Karpas-422 (cell line): Measurements from ENCODE around the gene TRPV5. TPM values are rescaled to one million over a fixed set of nuclear protein-coding genes. Genes with fewer than 3 reads are reported as not detected.

Source experiments
- DNase-seq: peaks from one replicate; pipeline ENCODE4 v3.0.0-alpha.2; 2015
- H2AFZ ChIP-seq: fragments of 200-600 bp; sonication (generic); 2 replicates; pipeline ENCODE4 v1.6.1; 2014; ENCODE audit warnings: antibody characterized with exemption, low read length, mixed read lengths
- H3K27ac ChIP-seq: fragments of 200-600 bp; sonication (generic); 2 replicates; pipeline ENCODE4 v1.5.1; 2014; ENCODE audit warnings: mild to moderate bottlenecking, low read length, moderate library complexity
- H3K27me3 ChIP-seq: fragments of 200-600 bp; sonication (generic); 2 replicates; pipeline ENCODE4 v1.6.1; 2014; ENCODE audit warnings: low read length, mixed read lengths
- H3K36me3 ChIP-seq: fragments of 200-600 bp; sonication (generic); 2 replicates; pipeline ENCODE4 v1.6.1; 2014; ENCODE audit warnings: low read length, mixed read lengths; ENCODE audit not compliant: insufficient read depth
- H3K4me1 ChIP-seq: fragments of 200-600 bp; sonication (generic); 2 replicates; pipeline ENCODE4 v1.6.1; 2014; ENCODE audit warnings: mild to moderate bottlenecking, low read length, mixed read lengths
- H3K4me2 ChIP-seq: fragments of 200-600 bp; sonication (generic); 2 replicates; pipeline ENCODE4 v1.6.1; 2014; ENCODE audit warnings: low read length, low read depth, mild to moderate bottlenecking; ENCODE audit not compliant: poor library complexity, severe bottlenecking
- H3K4me3 ChIP-seq: fragments of 200-600 bp; sonication (generic); 2 replicates; pipeline ENCODE4 v1.5.1; 2014; ENCODE audit warnings: mild to moderate bottlenecking, antibody characterized with exemption, low read length, mixed read lengths
- H3K79me2 ChIP-seq: fragments of 200-600 bp; sonication (generic); 2 replicates; pipeline ENCODE4 v1.6.1; 2014; ENCODE audit warnings: mild to moderate bottlenecking, low read length, mixed read lengths
- H3K9ac ChIP-seq: fragments of 200-600 bp; sonication (generic); 2 replicates; pipeline ENCODE4 v1.6.0; 2014; ENCODE audit warnings: low read length
- H3K9me2 ChIP-seq: fragments of 200-600 bp; sonication (generic), shearing (Covaris generic); replicated peaks from 2 replicates; pipeline ENCODE4 v1.6.0; 2014; ENCODE audit warnings: mild to moderate bottlenecking, low read length, moderate library complexity; ENCODE audit not compliant: insufficient read depth
- H3K9me3 ChIP-seq: fragments of 300-700, 200-600 bp; sonication (generic); 2 replicates; pipeline ENCODE4 v1.6.1; 2014; ENCODE audit warnings: low read length, mixed read lengths
- H4K20me1 ChIP-seq: fragments of 200-600 bp; sonication (generic); 2 replicates; pipeline ENCODE4 v1.6.1; 2014; ENCODE audit warnings: mild to moderate bottlenecking, antibody characterized with exemption, low read length, low read depth; ENCODE audit not compliant: insufficient read depth
- total RNA-seq: library from RNA; depleted of rRNA; stranded (reverse); fragments of >200 nt; shearing (Covaris generic); gene quantifications from 2 replicates; pipeline ENCODE4 v1.2.3, GENCODE V29; 2014; ENCODE audit warnings: low replicate concordance

TRPV5 gene
- total RNA-seq, 1 experiment from 2014 or later = not detected

DNA sequence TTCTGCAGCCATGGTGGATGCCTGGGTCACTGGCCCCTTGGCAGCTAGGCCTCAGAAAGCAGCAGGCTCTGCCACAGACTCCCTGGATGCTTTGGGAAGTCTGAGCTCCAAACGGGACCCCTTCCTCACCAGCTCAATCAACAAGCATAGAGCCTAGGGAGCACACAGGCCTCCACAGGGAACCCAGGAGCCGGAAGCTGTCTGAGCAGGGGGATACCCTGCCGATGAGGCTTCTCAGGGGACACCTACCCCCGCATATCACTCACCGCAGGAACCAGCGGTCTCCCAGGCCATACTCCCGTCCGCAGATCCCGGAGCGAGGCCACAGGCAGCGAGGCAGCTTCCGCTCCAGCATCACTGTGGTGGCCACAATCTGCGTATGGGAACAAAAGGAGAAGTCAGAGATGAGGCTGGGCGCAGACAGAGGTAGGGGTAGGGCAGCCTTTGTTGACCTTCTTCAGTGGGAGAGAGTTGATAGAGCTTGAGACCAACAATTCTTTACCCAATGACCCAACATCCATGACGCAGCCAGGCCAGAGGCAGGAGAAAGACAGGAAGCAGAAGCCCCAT is 61.4 kb downstream of the TRPV5 start:
- Histone ChIP-seq H3K36me3 (no peaks in the 10 kb centered on the region), H2AFZ (no peak overlapping the region), H3K4me2 (no peak overlapping the region), H3K79me2 (no peaks in the 10 kb centered on the region), H3K27ac (no peak overlapping the region), H3K9ac (no peak overlapping the region), H3K9me3 (no peaks in the 10 kb centered on the region), H4K20me1 (no peaks in the 10 kb centered on the region), H3K27me3 (no peaks in the 10 kb centered on the region), H3K9me2 (no peaks in the 10 kb centered on the region), H3K4me3 (no peak overlapping the region), H3K4me1 (no peaks in the 10 kb centered on the region)
- DNase-seq = no peak

DNA sequence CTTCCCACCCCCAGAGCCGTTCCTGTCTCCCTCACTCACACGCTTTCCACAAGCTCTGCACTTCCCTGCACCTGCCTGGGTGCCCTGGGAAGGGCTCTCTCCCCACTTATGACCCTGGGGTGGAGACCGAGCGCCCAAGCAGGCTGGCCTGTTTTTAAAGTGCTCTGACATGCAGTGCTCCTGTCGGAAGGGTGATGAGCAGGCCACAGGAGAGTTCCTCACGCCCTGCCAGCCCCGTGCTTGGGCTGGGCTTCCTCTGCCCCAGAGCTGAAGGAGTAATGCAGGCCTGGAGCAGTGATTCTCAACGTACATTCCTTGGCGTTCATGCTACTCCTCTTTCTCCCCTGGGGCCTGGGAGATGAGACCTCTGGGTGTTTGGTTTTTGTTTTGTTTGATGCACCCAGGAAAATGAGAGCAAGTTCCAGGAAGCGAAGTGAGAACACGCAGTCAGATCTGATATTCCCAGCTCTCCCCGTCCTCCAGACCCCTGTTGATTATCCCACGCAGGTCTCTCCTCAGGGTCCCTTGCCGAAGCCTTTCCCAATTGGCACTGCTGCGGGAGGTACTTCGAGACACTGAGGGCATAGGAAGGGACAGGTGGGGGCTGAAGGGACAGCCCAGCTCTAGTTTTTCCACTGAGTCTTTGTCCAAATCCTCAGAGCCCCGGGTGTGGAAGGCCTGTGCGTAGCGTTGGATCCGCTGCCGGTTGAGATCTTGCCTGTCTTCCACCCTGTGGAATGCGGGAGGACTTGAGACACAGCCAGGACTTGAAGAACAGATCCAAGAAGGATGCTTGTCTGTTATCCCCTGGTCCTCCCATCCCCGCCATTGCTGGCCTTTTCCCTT is 62.1 kb downstream of the TRPV5 start:
- Histone ChIP-seq H3K4me1 (no peaks in the 10 kb centered on the region), H2AFZ (no peak overlapping the region), H3K9me3 (no peaks in the 10 kb centered on the region), H3K9ac (no peak overlapping the region), H4K20me1 (no peaks in the 10 kb centered on the region), H3K4me3 (no peak overlapping the region), H3K9me2 (no peaks in the 10 kb centered on the region), H3K4me2 (no peak overlapping the region), H3K27ac (no peak overlapping the region), H3K79me2 (no peaks in the 10 kb centered on the region), H3K36me3 (no peaks in the 10 kb centered on the region), H3K27me3 (no peaks in the 10 kb centered on the region)
- DNase-seq = no peak

DNA sequence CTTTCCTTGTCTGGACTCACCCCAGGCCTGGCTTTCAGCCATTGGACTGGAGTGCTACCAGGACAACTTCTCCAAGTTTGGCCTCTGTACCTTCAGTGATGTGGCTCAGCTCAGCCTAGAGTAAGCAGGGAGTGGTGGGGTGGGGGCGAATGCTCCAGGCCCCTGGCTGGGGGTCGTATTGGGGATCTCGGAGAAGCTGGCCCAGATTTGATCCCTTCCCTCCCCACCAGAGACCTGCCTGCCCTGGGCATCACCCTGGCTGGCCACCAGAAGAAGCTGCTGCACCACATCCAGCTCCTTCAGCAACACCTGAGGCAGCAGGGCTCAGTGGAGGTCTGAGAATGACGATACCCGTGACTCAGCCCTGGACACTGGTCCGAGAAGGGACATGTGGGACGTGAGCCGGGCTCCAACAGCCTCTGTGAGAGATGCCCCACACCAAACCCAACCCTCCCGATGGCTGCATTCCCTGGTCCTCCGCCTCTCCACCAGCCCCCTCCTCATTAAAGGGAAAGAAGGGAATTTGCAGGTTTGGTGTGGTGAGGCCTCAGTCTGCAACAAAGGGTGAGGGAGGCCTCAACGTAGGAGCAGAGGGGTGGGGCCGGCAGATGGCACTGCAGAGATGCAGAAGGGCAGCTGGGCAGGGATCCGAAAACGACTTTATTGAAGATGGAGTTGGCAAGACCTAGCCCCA is 62.8 kb downstream of the TRPV5 start:
- H3K36me3 ChIP-seq = no peaks in the 10 kb centered on the region
- no peak overlapping the region for H3K4me3 ChIP-seq
- H3K79me2 ChIP-seq = no peaks in the 10 kb centered on the region
- H3K27ac ChIP-seq = no peak overlapping the region
- no peaks in the 10 kb centered on the region for H3K4me1 ChIP-seq
- H3K9me3 ChIP-seq = no peaks in the 10 kb centered on the region
- no peak for DNase-seq
- H3K9ac ChIP-seq = no peak overlapping the region
- H3K9me2 ChIP-seq = no peaks in the 10 kb centered on the region
- no peaks in the 10 kb centered on the region for H4K20me1 ChIP-seq
- no peaks in the 10 kb centered on the region for H3K27me3 ChIP-seq
- H2AFZ ChIP-seq = no peak overlapping the region
- no peak overlapping the region for H3K4me2 ChIP-seq

DNA sequence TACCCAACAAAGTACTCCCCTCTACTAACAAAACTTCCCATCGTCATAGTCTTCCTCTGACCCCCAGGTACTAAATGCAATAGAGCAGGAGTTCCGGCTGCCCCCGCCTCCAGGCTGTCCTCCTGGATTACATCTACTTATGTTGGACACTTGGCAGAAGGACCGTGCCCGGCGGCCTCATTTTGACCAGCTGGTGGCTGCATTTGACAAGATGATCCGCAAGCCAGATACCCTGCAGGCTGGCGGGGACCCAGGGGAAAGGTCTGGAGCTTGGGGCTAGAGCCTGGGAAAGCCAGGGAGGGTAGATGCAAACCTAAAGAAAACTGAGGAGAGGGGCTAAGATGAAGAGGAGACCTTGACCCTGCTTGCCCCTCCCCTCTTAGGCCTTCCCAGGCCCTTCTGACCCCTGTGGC is 63.4 kb downstream of the TRPV5 start:
- Histone ChIP-seq H3K27ac (no peak overlapping the region), H3K79me2 (no peaks in the 10 kb centered on the region), H4K20me1 (no peaks in the 10 kb centered on the region), H3K4me2 (no peak overlapping the region), H3K36me3 (no peaks in the 10 kb centered on the region), H3K4me3 (no peak overlapping the region), H3K9me3 (no peaks in the 10 kb centered on the region), H3K9ac (no peak overlapping the region), H3K4me1 (no peaks in the 10 kb centered on the region), H3K9me2 (no peaks in the 10 kb centered on the region), H2AFZ (no peak overlapping the region), H3K27me3 (no peaks in the 10 kb centered on the region)
- DNase-seq = no peak

DNA sequence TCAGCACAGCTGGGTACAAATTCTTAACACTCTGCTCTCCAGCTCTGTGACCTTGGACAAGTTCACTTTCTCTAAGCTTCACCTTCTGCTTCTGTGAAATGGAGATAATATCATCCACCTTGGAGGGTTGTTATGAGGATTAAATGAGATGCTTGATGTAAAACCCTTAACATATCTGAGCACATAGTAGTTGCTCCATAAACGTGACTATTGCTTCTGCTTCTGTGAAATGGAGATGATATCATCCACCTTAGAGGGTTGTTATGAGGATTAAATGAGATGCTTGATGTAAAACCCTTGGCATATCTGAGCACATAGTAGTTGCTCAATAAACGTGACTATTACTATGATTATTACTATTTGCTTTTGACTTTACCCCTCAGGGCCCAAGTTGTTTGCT is 64.1 kb downstream of the TRPV5 start:
- Histone ChIP-seq H3K4me2 (no peak overlapping the region), H3K27me3 (no peaks in the 10 kb centered on the region), H2AFZ (no peak overlapping the region), H3K79me2 (no peaks in the 10 kb centered on the region), H3K9ac (no peak overlapping the region), H3K27ac (no peak overlapping the region), H3K36me3 (no peaks in the 10 kb centered on the region), H4K20me1 (no peaks in the 10 kb centered on the region), H3K9me3 (no peaks in the 10 kb centered on the region), H3K4me1 (no peaks in the 10 kb centered on the region), H3K4me3 (no peak overlapping the region), H3K9me2 (no peaks in the 10 kb centered on the region)
- no peak for DNase-seq

DNA sequence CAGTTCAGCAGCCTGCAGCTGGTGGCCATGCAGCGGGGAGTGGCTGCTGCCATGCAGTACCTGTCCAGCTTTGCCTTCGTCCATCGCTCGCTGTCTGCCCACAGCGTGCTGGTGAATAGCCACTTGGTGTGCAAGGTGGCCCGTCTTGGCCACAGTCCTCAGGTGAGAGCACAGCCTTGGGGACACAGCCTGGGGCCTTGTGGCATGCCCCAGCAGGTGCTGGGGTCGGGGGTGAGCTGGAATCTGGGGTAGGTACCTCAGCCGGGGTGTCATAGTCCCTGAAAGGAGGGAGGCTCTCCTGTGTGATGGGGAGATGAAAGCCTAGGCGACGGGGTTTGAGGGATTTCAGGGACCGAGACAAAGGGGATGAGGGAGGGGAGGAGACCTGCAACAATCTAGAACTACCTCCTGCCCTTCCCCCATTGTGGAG is 64.5 kb downstream of the TRPV5 start:
- Histone ChIP-seq H3K79me2 (no peaks in the 10 kb centered on the region), H3K4me2 (no peak overlapping the region), H3K27me3 (no peaks in the 10 kb centered on the region), H2AFZ (no peak overlapping the region), H3K9me2 (no peaks in the 10 kb centered on the region), H3K36me3 (no peaks in the 10 kb centered on the region), H3K4me3 (no peak overlapping the region), H3K4me1 (no peaks in the 10 kb centered on the region), H3K27ac (no peak overlapping the region), H4K20me1 (no peaks in the 10 kb centered on the region), H3K9me3 (no peaks in the 10 kb centered on the region), H3K9ac (no peak overlapping the region)
- DNase-seq = no peak

DNA sequence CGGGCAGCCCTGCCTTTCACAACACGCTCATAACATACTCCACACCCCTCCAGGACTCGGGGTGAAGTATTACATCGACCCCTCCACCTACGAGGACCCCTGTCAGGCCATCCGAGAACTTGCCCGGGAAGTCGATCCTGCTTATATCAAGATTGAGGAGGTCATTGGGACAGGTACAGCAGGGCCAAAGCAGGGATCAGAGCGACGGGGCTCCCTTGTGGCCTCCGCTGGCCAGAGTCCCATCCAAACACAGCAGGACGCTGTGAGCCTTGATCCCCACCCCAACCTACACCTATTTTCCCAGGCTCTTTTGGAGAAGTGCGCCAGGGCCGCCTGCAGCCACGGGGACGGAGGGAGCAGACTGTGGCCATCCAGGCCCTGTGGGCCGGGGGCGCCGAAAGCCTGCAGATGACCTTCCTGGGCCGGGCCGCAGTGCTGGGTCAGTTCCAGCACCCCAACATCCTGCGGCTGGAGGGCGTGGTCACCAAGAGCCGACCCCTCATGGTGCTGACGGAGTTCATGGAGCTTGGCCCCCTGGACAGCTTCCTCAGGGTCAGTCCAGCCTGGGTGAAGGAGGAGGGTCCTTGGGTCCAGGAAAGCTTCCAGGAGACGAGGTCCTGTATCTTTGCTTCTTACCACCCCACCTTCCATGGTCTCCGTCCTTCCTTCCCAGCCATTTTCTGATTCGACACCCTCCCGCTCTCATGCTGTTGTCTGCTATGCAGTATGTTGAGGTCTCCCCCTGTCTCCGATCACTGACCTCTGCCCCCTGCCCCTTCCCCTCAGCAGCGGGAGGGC is 65.2 kb downstream of the TRPV5 start:
- Histone ChIP-seq H3K79me2 (no peaks in the 10 kb centered on the region), H4K20me1 (no peaks in the 10 kb centered on the region), H3K4me3 (no peak overlapping the region), H3K27ac (no peak overlapping the region), H3K4me1 (no peaks in the 10 kb centered on the region), H3K27me3 (no peaks in the 10 kb centered on the region), H3K4me2 (no peak overlapping the region), H3K9me3 (no peaks in the 10 kb centered on the region), H2AFZ (no peak overlapping the region), H3K9ac (no peak overlapping the region), H3K36me3 (no peaks in the 10 kb centered on the region), H3K9me2 (no peaks in the 10 kb centered on the region)
- DNase-seq = no peak
